Keratinocyte (primary cell): ENCODE data around the gene SHE. TPM values are rescaled to one million over a fixed set of nuclear protein-coding genes. Genes with fewer than 3 reads are reported as not detected.

Source experiments
- DNase-seq: peaks from one replicate; pipeline ENCODE4 v3.0.0-alpha.2; 2011; ENCODE audit warnings: low read depth, missing footprints, low spot score
- FAIRE-seq: peaks from 2 replicates; lab custom pipeline; 2011; peaks lifted over from hg19 to GRCh38; lab: Jason Lieb, UNC
- H2AFZ ChIP-seq: 2 replicates; pipeline ENCODE4 v1.6.0; 2012; ENCODE audit warnings: low read length, control low read depth, inconsistent platforms; ENCODE audit not compliant: control insufficient read depth
- H3K27ac ChIP-seq: 2 replicates; pipeline ENCODE4 v1.5.1; 2011; ENCODE audit warnings: low read length; ENCODE audit not compliant: control insufficient read depth, insufficient read depth
- H3K27me3 ChIP-seq: 3 replicates; pipeline ENCODE4 v1.6.0; 2011; ENCODE audit warnings: low read length; ENCODE audit not compliant: control insufficient read depth, insufficient read depth; ENCODE audit errors: extremely low read depth
- H3K36me3 ChIP-seq, 2 experiments: 2 replicates in 1 of 2; 3 replicates in 1 of 2; pipeline ENCODE4 v1.5.1; 2011; ENCODE audit warnings: low read length in 2 of 2, mild to moderate bottlenecking in 1 of 2; ENCODE audit not compliant: control insufficient read depth in 2 of 2, insufficient read depth in 2 of 2; ENCODE audit errors: extremely low read depth in 1 of 2
- H3K4me1 ChIP-seq: 3 replicates; pipeline ENCODE4 v1.5.1; 2011; ENCODE audit warnings: low read length; ENCODE audit not compliant: control insufficient read depth, insufficient read depth; ENCODE audit errors: extremely low read depth
- H3K4me2 ChIP-seq: 3 replicates; pipeline ENCODE4 v1.6.0; 2011; ENCODE audit warnings: low read depth, low read length; ENCODE audit not compliant: control insufficient read depth, insufficient read depth; ENCODE audit errors: extremely low read depth
- H3K4me3 ChIP-seq, 3 experiments: fragments of 200-600 bp in 1 of 3; sonication (generic) in 1 of 3; 2 replicates in 2 of 3; 3 replicates in 1 of 3; pipeline ENCODE4 v1.5.1; 2011 to 2016; ENCODE audit warnings: low read length in 3 of 3, mild to moderate bottlenecking in 3 of 3, control low read depth in 2 of 3, inconsistent platforms in 1 of 3, low read depth in 1 of 3, mixed read lengths in 1 of 3, mixed run types in 1 of 3, moderate library complexity in 1 of 3; ENCODE audit not compliant: control insufficient read depth in 2 of 3, insufficient read depth in 2 of 3; ENCODE audit errors: extremely low read depth in 1 of 3
- H3K79me2 ChIP-seq: 2 replicates; pipeline ENCODE4 v1.6.0; 2012; ENCODE audit warnings: low read length; ENCODE audit not compliant: control insufficient read depth, insufficient read depth
- H3K9ac ChIP-seq: 3 replicates; pipeline ENCODE4 v1.6.0; 2011; ENCODE audit warnings: low read length; ENCODE audit not compliant: control insufficient read depth, insufficient read depth; ENCODE audit errors: extremely low read depth
- H3K9me1 ChIP-seq: 3 replicates; pipeline ENCODE4 v1.6.0; 2011; ENCODE audit warnings: low read length; ENCODE audit not compliant: control insufficient read depth, insufficient read depth; ENCODE audit errors: extremely low read depth
- H3K9me3 ChIP-seq: 2 replicates; pipeline ENCODE4 v1.5.1; 2012; ENCODE audit warnings: low read depth, low read length; ENCODE audit not compliant: control insufficient read depth
- H4K20me1 ChIP-seq: 3 replicates; pipeline ENCODE4 v1.6.0; 2011; ENCODE audit warnings: low read length; ENCODE audit not compliant: control insufficient read depth, insufficient read depth; ENCODE audit errors: extremely low read depth
- EZH2 ChIP-seq: IDR thresholded peaks from one replicate; pipeline ENCODE4 v1.6.1; 2012; ENCODE audit warnings: inconsistent platforms, mild to moderate bottlenecking, low read length, moderate library complexity
- dilution Hi-C: fragments of 300-500 bp; cut with MboI; formaldehyde crosslinking; loops from one replicate; pipeline ENCODE4 v1.7.0; 2020; ENCODE audit warnings: low sequenced_read_pairs; ENCODE audit not compliant: extremely low pct_ligation_motif_present
- polyA plus RNA-seq, 5 experiments: library from polyadenylated mRNA; depleted of rRNA in 3 of 5; stranded (reverse) in 3 of 5; stranded (forward) in 1 of 5; unstranded in 1 of 5; fragments of >200 nt; gene quantifications; 1 replicate in 1 of 5; 2 replicates in 3 of 5; 3 replicates in 1 of 5; pipeline versions ENCODE4 v1.2.1 to v1.2.3, GENCODE V29; 2011 to 2012; ENCODE audit warnings: missing spikeins in 2 of 5, low read depth in 1 of 5, low replicate concordance in 1 of 5
- TF ChIP-seq, protein P1 (sequence below), 3 experiments: IDR thresholded peaks in 1 of 3; conservative IDR thresholded peaks in 1 of 3; optimal IDR thresholded peaks in 1 of 3; 2 replicates in 2 of 3; 3 replicates in 1 of 3; pipeline versions ENCODE3 to v1.5.1; 2011; ENCODE audit warnings: low read length in 3 of 3, mild to moderate bottlenecking in 3 of 3, moderate library complexity in 2 of 3, control low read depth in 1 of 3, inconsistent platforms in 1 of 3; ENCODE audit not compliant: insufficient read depth in 2 of 3; ENCODE audit errors: extremely low read depth in 1 of 3

SHE gene
- polyA plus RNA-seq, 1 donor (not counting 4 experiments of a cell fraction or from before 2014, with no cell fraction given): 0.01 TPM

DNA sequence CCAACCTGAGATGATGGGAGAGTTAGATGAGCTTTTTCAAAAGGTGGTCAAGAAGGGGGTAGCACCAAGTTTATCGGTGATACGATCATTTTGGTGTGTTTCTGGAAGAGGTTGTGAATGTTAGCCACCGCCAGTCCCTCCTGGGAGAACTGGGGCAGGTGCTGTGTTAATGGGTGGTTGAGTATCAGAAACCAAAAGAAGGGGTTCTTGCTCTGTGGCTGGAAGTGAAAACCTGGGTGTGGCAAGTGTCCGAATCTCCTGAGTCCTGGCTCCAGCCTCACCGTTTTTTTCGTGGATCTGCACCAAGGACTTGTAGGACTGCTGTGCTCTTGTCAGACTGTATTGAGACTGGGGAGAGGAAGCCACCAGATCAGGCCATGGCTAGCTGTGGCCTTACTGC, 48.4 kb upstream of the SHE start:
- no peak for FAIRE-seq
- Histone ChIP-seq H3K27ac (no peak overlapping the region), H3K79me2 (peaks cover 3% of the 10 kb centered on the region), H3K9me3 (no peaks in the 10 kb centered on the region), H2AFZ (no peak overlapping the region), H3K9ac (no peak overlapping the region), H3K27me3 (no peaks in the 10 kb centered on the region), H3K36me3 (peaks cover 46 to 69% of the 10 kb centered on the region in 2 experiments), H3K4me2 (no peak overlapping the region), H3K4me1 (peaks cover 13% of the 10 kb centered on the region), H3K4me3 (no peak overlapping the region), H3K9me1 (peaks cover 2% of the 10 kb centered on the region), H4K20me1 (no peaks in the 10 kb centered on the region)
- no peak for DNase-seq
- TF ChIP-seq, protein P1, sequence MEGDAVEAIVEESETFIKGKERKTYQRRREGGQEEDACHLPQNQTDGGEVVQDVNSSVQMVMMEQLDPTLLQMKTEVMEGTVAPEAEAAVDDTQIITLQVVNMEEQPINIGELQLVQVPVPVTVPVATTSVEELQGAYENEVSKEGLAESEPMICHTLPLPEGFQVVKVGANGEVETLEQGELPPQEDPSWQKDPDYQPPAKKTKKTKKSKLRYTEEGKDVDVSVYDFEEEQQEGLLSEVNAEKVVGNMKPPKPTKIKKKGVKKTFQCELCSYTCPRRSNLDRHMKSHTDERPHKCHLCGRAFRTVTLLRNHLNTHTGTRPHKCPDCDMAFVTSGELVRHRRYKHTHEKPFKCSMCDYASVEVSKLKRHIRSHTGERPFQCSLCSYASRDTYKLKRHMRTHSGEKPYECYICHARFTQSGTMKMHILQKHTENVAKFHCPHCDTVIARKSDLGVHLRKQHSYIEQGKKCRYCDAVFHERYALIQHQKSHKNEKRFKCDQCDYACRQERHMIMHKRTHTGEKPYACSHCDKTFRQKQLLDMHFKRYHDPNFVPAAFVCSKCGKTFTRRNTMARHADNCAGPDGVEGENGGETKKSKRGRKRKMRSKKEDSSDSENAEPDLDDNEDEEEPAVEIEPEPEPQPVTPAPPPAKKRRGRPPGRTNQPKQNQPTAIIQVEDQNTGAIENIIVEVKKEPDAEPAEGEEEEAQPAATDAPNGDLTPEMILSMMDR (optimal IDR thresholded peaks at IDR 0.05 in 1 of 3, IDR thresholded peaks at IDR 0.05 in 1 of 3, conservative IDR thresholded peaks at IDR 0.05 in 1 of 3; ENCODE audit: extremely low read depth in 1 of 3, insufficient read depth in 2 of 3, low read length in 3 of 3): no peak
- no peak for TF ChIP-seq EZH2
- dilution Hi-C loops: no loop called here

DNA sequence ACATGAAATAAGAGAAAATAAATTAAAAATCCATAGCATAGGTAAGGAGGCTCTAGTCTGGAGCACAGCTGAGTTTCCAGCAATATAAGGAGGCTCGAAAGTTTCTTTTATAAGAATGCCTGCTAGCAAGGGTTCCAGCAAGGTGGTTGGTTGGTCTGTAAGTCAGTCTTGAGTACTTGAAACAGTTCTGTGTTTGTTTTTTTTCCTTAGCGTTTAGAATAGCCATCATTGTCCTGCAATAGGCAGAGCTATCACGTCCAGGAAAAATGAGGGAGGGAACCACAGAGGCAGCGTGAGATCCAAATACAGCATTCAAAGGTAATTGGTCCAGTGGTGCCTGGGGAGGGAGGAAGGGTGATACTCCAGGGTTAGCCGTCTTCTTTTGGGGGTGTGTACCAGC, 47.9 kb upstream of the SHE start:
- H3K27ac ChIP-seq: no peak overlapping the region
- H3K4me2 ChIP-seq: no peak overlapping the region
- H3K27me3 ChIP-seq: no peaks in the 10 kb centered on the region
- H3K9me3 ChIP-seq: no peaks in the 10 kb centered on the region
- no peak for TF ChIP-seq EZH2
- TF ChIP-seq, protein P1 (optimal IDR thresholded peaks at IDR 0.05 in 1 of 3, IDR thresholded peaks at IDR 0.05 in 1 of 3, conservative IDR thresholded peaks at IDR 0.05 in 1 of 3; ENCODE audit: extremely low read depth in 1 of 3, insufficient read depth in 2 of 3, low read length in 3 of 3): no peak
- dilution Hi-C loops: no loop called here
- H3K79me2 ChIP-seq: no peaks in the 10 kb centered on the region
- peaks cover 41 to 63% of the 10 kb centered on the region in 2 experiments for H3K36me3 ChIP-seq
- no peak overlapping the region for H3K4me3 ChIP-seq
- no peak for DNase-seq
- H3K9ac ChIP-seq: no peak overlapping the region
- H4K20me1 ChIP-seq: no peaks in the 10 kb centered on the region
- peaks cover 2% of the 10 kb centered on the region for H3K9me1 ChIP-seq
- no peak for FAIRE-seq
- no peak overlapping the region for H2AFZ ChIP-seq
- peaks cover 13% of the 10 kb centered on the region for H3K4me1 ChIP-seq
